HG02763 (cell line): Measurements from ENCODE around the gene ZNF256.

Experiments
- ATAC-seq: cut with Tn5 transposase; IDR thresholded peaks from one replicate; pipeline ENCODE4 v1.9.1; 2021; ENCODE audit warnings: mild to moderate bottlenecking, moderate library complexity; ENCODE audit not compliant: unreplicated experiment

The ZNF256 gene

GRCh38 chr19:57900311-57900710 lies 47.2 kb downstream of the ZNF256 start:
- ATAC-seq: no peak
